Endothelial cell of umbilical vein (primary cell): ENCODE results near the gene PCSK6. TPM values are rescaled to one million over a fixed set of nuclear protein-coding genes. Genes with fewer than 3 reads are reported as not detected.

ENCODE experiments used
- BruUV-seq: library from RNA; stranded (reverse); fragments of 400-500 nt; replicated peaks from 2 replicates; lab custom pipeline; 2021; lab: Mats Ljungman, UMichigan
- CTCF ChIA-PET: fragments of 300-600, 350-600 bp; sonication (Branson Sonifier 250); formaldehyde crosslinking; loops from one replicate; lab custom pipeline; 2021; ENCODE audit warnings: antibody characterized with exemption, inconsistent platforms; lab: Charles Lee
- POLR2A ChIA-PET: fragments of 300-600, 350-600 bp; sonication (Branson Sonifier 250); formaldehyde crosslinking; loops from one replicate; lab custom pipeline; 2021; ENCODE audit warnings: antibody characterized with exemption, inconsistent platforms; lab: Charles Lee
- DNase-seq: peaks from one replicate; pipeline ENCODE4 v3.0.0-alpha.2; 2011; ENCODE audit warnings: low read depth, low spot score
- FAIRE-seq: peaks from 2 replicates; lab custom pipeline; 2011; peaks lifted over from hg19 to GRCh38; lab: Jason Lieb, UNC
- H2AFZ ChIP-seq: 2 replicates; pipeline ENCODE4 v1.6.0; 2012; ENCODE audit warnings: low read depth, low read length, control low read depth, inconsistent platforms
- H3K27ac ChIP-seq: 2 replicates; pipeline ENCODE4 v1.5.1; 2011; ENCODE audit warnings: low read depth, mild to moderate bottlenecking, control low read depth, low read length, moderate library complexity; ENCODE audit not compliant: insufficient read depth
- H3K27me3 ChIP-seq, 2 experiments: 2 replicates each; pipeline versions ENCODE4 v1.6.0 to v1.6.1; 2011; ENCODE audit warnings: low read length in 2 of 2, mixed read lengths in 1 of 2; ENCODE audit not compliant: control insufficient read depth in 2 of 2, insufficient read depth in 2 of 2
- H3K36me3 ChIP-seq, 2 experiments: 2 replicates in 1 of 2; 3 replicates in 1 of 2; pipeline ENCODE4 v1.5.1; 2011; ENCODE audit warnings: low read length in 2 of 2, mild to moderate bottlenecking in 1 of 2, moderate library complexity in 1 of 2; ENCODE audit not compliant: control insufficient read depth in 2 of 2, insufficient read depth in 2 of 2; ENCODE audit errors: extremely low read depth in 1 of 2
- H3K4me1 ChIP-seq: 3 replicates; pipeline ENCODE4 v1.5.1; 2011; ENCODE audit warnings: mild to moderate bottlenecking, low read length; ENCODE audit not compliant: control insufficient read depth, insufficient read depth; ENCODE audit errors: extremely low read depth
- H3K4me2 ChIP-seq: 2 replicates; pipeline ENCODE4 v1.6.1; 2011; ENCODE audit warnings: low read length, control low read depth, mixed read lengths; ENCODE audit not compliant: insufficient read depth
- H3K4me3 ChIP-seq, 3 experiments: fragments of 200-600 bp in 1 of 3; sonication (generic), shearing (Covaris generic) in 1 of 3; replicated peaks in 1 of 3; 2 replicates each; pipeline ENCODE4 v1.5.1; 2011 to 2016; ENCODE audit warnings: control low read depth in 3 of 3, low read length in 3 of 3, mild to moderate bottlenecking in 2 of 3, inconsistent platforms in 1 of 3, low read depth in 1 of 3, moderate library complexity in 1 of 3; ENCODE audit not compliant: insufficient read depth in 1 of 3
- H3K79me2 ChIP-seq: 2 replicates; pipeline ENCODE4 v1.6.0; 2012; ENCODE audit warnings: low read length, inconsistent platforms; ENCODE audit not compliant: control insufficient read depth, insufficient read depth
- H3K9ac ChIP-seq: replicated peaks from 2 replicates; pipeline ENCODE3; 2011; ENCODE audit warnings: low read length, control low read depth; ENCODE audit not compliant: insufficient read depth; ENCODE audit errors: extremely low read depth
- H3K9me1 ChIP-seq: replicated peaks from 3 replicates; pipeline ENCODE4 v1.6.0; 2011; ENCODE audit warnings: mild to moderate bottlenecking, low read length; ENCODE audit not compliant: control insufficient read depth, insufficient read depth; ENCODE audit errors: extremely low read depth
- H3K9me3 ChIP-seq: replicated peaks from 2 replicates; pipeline ENCODE4 v1.5.1; 2012; ENCODE audit warnings: low read length, inconsistent platforms; ENCODE audit not compliant: control insufficient read depth, insufficient read depth
- H4K20me1 ChIP-seq: replicated peaks from 2 replicates; pipeline ENCODE3; 2011; ENCODE audit warnings: mild to moderate bottlenecking, low read length; ENCODE audit not compliant: control insufficient read depth, insufficient read depth; ENCODE audit errors: extremely low read depth
- EZH2 ChIP-seq: IDR thresholded peaks from 2 replicates; pipeline ENCODE4 v1.6.1; 2012; ENCODE audit warnings: borderline replicate concordance, low read depth, mild to moderate bottlenecking, moderate library complexity, low read length, inconsistent platforms; ENCODE audit not compliant: severe bottlenecking
- FOS ChIP-seq: IDR thresholded peaks from 2 replicates; pipeline ENCODE4 v1.6.1; 2011; ENCODE audit warnings: mild to moderate bottlenecking, low read length, moderate library complexity, borderline replicate concordance; ENCODE audit not compliant: insufficient read depth
- GATA2 ChIP-seq: IDR thresholded peaks from 2 replicates; pipeline ENCODE4 v1.7.0; 2011; ENCODE audit warnings: low read depth, mild to moderate bottlenecking, moderate library complexity, mixed read lengths, low read length; ENCODE audit not compliant: insufficient read length, insufficient read depth
- JUN ChIP-seq: IDR thresholded peaks from 2 replicates; pipeline ENCODE4 v1.6.1; 2011; ENCODE audit warnings: borderline replicate concordance, low read depth; ENCODE audit not compliant: insufficient read length, insufficient read depth
- MAX ChIP-seq: IDR thresholded peaks from 2 replicates; pipeline ENCODE4 v1.6.1; 2011; ENCODE audit not compliant: insufficient read depth, insufficient read length
- MYC ChIP-seq: IDR thresholded peaks from one replicate; pipeline ENCODE4 v1.6.1; 2011; ENCODE audit warnings: mild to moderate bottlenecking, low read depth, low read length
- POLR2A ChIP-seq: IDR thresholded peaks from 2 replicates; pipeline ENCODE4 v1.6.1; 2012; ENCODE audit warnings: low read depth, mild to moderate bottlenecking, control low read depth, low read length
- POLR2AphosphoS5 ChIP-seq: IDR thresholded peaks from 2 replicates; pipeline ENCODE4 v1.6.1; 2012; ENCODE audit warnings: low read depth, mild to moderate bottlenecking, control low read depth, low read length, moderate library complexity; ENCODE audit not compliant: insufficient read depth
- dilution Hi-C: fragments of 300-500 bp; cut with MboI; formaldehyde crosslinking; loops from one replicate; pipeline ENCODE4 v1.15.0; 2019; ENCODE audit warnings: low sequenced_read_pairs; ENCODE audit not compliant: extremely low pct_ligation_motif_present
- intact Hi-C: fragments of 100-400 bp; cut with micrococcal nuclease; formaldehyde crosslinking; loops from one replicate; pipeline ENCODE4 v1.10.0; 2022
- polyA plus RNA-seq, 4 experiments: library from polyadenylated mRNA; depleted of rRNA in 3 of 4; stranded (reverse) in 3 of 4; unstranded in 1 of 4; fragments of >200 nt; gene quantifications; 2 replicates each; pipeline versions ENCODE4 v1.2.1 to v1.2.3, GENCODE V29; 2011 to 2012; ENCODE audit warnings: missing spikeins in 1 of 4
- total RNA-seq: library from RNA; stranded (reverse); gene quantifications from 2 replicates; pipeline ENCODE4 v1.2.3, GENCODE V29; 2021
- TF ChIP-seq, protein P1 (sequence below), 2 donors: IDR thresholded peaks; 1 replicate in 1 of 2; 2 replicates in 1 of 2; pipeline ENCODE4 v1.5.1; 2011; ENCODE audit warnings: low read length in 2 of 2, mild to moderate bottlenecking in 2 of 2, moderate library complexity in 2 of 2, control low read depth in 1 of 2, inconsistent platforms in 1 of 2, low read depth in 1 of 2; ENCODE audit not compliant: insufficient read depth in 1 of 2; ENCODE audit errors: extremely low read depth in 1 of 2

The PCSK6 gene
- total and polyA plus RNA-seq, 2 donors (not counting 3 experiments of a cell fraction or from before 2014, with no cell fraction given): 0.18 to 0.69 TPM

DNA sequence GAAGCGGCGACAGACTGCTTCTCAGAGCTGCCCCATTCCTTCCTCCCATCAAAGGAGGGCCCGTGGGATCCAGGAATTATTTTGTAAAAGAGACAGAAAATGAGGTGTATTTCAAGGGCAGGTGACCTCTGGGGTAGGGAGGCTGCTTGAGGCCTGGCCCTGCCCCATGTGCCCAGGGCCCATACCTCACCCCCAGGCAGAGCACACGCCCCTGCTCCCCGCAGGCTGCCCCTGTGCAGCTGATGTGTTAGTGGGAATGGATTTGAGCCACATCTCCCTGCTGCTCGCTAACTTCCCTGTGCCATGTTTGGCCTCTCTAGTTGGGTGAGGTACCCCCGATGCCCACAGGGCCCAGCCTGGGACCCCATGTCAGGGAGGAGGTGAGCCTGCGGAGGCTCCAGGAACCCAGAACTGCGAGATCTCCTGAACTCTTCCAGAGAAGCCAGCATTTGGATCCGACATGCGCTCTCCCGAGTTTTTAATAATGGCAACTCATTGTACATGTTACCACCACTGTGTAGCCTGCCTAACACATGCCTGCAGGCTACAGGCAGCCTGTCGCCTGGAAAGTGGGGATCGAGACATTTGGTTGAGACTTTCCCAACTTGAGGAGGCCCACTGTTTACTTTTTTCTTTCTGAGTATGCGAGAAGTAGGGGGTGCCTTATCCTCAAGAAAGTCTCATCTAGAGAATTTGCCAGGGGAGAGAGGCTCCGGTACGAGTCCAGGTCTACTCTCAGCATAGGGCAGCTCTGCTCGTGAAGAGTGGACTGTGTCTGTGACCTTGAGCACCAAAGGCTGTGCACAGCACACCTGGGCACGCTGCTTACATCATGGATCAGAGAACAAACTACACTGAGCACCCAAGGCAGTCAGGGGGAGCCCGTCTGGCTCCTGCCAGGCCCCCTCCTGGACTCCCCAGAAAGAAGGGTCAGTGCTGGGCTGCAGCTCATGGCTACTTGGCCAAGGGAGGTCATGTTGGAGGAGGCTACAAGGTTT lies 36.1 kb downstream of the PCSK6 start:
- ChIA-PET POLR2A (no interaction called here), CTCF (no interaction called here)
- Histone ChIP-seq H3K79me2 (no peaks in the 10 kb centered on the region), H3K27ac (no peak overlapping the region), H3K36me3 (no peaks in the 10 kb centered on the region), H4K20me1 (no peaks in the 10 kb centered on the region), H2AFZ (no peak overlapping the region), H3K9me3 (no peaks in the 10 kb centered on the region), H3K9ac (no peak overlapping the region), H3K9me1 (no peaks in the 10 kb centered on the region), H3K4me3 (no peak overlapping the region), H3K4me2 (no peak overlapping the region), H3K27me3 (peaks cover 0 to 2% of the 10 kb centered on the region in 2 experiments), H3K4me1 (peaks cover 4% of the 10 kb centered on the region)
- BruUV-seq: no TSS peak
- intact Hi-C loops: no loop called here
- dilution Hi-C loops: no loop called here
- TF ChIP-seq JUN (no peak), POLR2A (no peak), FOS (no peak), GATA2 (no peak), MYC (no peak), EZH2 (no peak), POLR2AphosphoS5 (no peak), MAX (no peak)
- TF ChIP-seq, protein P1, sequence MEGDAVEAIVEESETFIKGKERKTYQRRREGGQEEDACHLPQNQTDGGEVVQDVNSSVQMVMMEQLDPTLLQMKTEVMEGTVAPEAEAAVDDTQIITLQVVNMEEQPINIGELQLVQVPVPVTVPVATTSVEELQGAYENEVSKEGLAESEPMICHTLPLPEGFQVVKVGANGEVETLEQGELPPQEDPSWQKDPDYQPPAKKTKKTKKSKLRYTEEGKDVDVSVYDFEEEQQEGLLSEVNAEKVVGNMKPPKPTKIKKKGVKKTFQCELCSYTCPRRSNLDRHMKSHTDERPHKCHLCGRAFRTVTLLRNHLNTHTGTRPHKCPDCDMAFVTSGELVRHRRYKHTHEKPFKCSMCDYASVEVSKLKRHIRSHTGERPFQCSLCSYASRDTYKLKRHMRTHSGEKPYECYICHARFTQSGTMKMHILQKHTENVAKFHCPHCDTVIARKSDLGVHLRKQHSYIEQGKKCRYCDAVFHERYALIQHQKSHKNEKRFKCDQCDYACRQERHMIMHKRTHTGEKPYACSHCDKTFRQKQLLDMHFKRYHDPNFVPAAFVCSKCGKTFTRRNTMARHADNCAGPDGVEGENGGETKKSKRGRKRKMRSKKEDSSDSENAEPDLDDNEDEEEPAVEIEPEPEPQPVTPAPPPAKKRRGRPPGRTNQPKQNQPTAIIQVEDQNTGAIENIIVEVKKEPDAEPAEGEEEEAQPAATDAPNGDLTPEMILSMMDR (IDR thresholded peaks at IDR 0.05; ENCODE audit: extremely low read depth in 1 of 2, insufficient read depth in 1 of 2, low read depth in 1 of 2, low read length in 2 of 2): no peak
- FAIRE-seq (no peak), DNase-seq (no peak)
